Panc1 (cell line): ENCODE results near the gene CEBPB. TPM values are rescaled to one million over a fixed set of nuclear protein-coding genes. Genes with fewer than 3 reads are reported as not detected.

Source experiments
- ATAC-seq: fragments of 200-7000 bp; cut with Tn5 transposase; 2 replicates; pipeline ENCODE4 v1.9.1; 2020; ENCODE audit warnings: mild to moderate bottlenecking, moderate library complexity
- BruUV-seq: library from RNA; stranded (reverse); fragments of 400-500 nt; replicated peaks from 2 replicates; lab custom pipeline; 2021; lab: Mats Ljungman, UMichigan
- CTCF ChIA-PET: fragments of 300-600 bp; sonication (Branson Sonifier 250); formaldehyde crosslinking; loops from one replicate; lab custom pipeline; 2022; ENCODE audit warnings: antibody characterized with exemption; lab: Charles Lee
- POLR2A ChIA-PET: fragments of 300-600 bp; sonication (Branson Sonifier 250); formaldehyde crosslinking; loops from one replicate; lab custom pipeline; 2022; ENCODE audit warnings: antibody characterized with exemption; lab: Charles Lee
- DNase-seq: peaks from one replicate; pipeline ENCODE4 v3.0.0-alpha.2; 2010; ENCODE audit warnings: low read depth, low spot score
- H3K27ac ChIP-seq: 2 replicates; pipeline ENCODE4 v1.5.1; 2011; ENCODE audit warnings: mild to moderate bottlenecking, low read length, inconsistent platforms
- H3K27me3 ChIP-seq: fragments of 200-500 bp; sonication (Bioruptor generic); 2 replicates; pipeline ENCODE4 v1.6.0; 2014; ENCODE audit warnings: low read length, inconsistent platforms; ENCODE audit not compliant: control insufficient read depth, insufficient read depth
- H3K36me3 ChIP-seq: fragments of 200-500 bp; sonication (Bioruptor generic); 2 replicates; pipeline ENCODE4 v1.5.1; 2014; ENCODE audit warnings: inconsistent platforms, mild to moderate bottlenecking, low read length, moderate library complexity; ENCODE audit not compliant: control insufficient read depth, insufficient read depth
- H3K4me1 ChIP-seq: 2 replicates; pipeline ENCODE4 v1.5.1; 2011; ENCODE audit warnings: inconsistent platforms, mild to moderate bottlenecking, low read length, moderate library complexity; ENCODE audit not compliant: control insufficient read depth, insufficient read depth
- H3K4me3 ChIP-seq, 2 experiments: 2 replicates each; pipeline ENCODE4 v1.5.1; 2011 to 2012; ENCODE audit warnings: low read depth in 2 of 2, low read length in 2 of 2, mild to moderate bottlenecking in 2 of 2, inconsistent platforms in 1 of 2, moderate library complexity in 1 of 2
- H3K9me3 ChIP-seq: fragments of 200-500 bp; sonication (Bioruptor generic); 2 replicates; pipeline ENCODE4 v1.5.1; 2014; ENCODE audit warnings: low read depth, mild to moderate bottlenecking, inconsistent platforms, low read length, moderate library complexity; ENCODE audit not compliant: control insufficient read depth, insufficient read depth
- CTCF ChIP-seq: fragments of 450-650 bp; IDR thresholded peaks from 2 replicates; pipeline ENCODE4 v1.5.1; 2017; ENCODE audit warnings: mild to moderate bottlenecking
- POLR2AphosphoS5 ChIP-seq: IDR thresholded peaks from 2 replicates; pipeline ENCODE4 v1.6.1; 2012; ENCODE audit warnings: mild to moderate bottlenecking, low read depth, low read length, moderate library complexity
- REST ChIP-seq, 2 experiments: IDR thresholded peaks; 2 replicates each; pipeline ENCODE4 v1.6.1; 2011 to 2012; ENCODE audit warnings: low read depth in 2 of 2, control low read depth in 1 of 2, low read length in 1 of 2, mild to moderate bottlenecking in 1 of 2, moderate library complexity in 1 of 2; ENCODE audit not compliant: insufficient read depth in 1 of 2
- SIN3A ChIP-seq: IDR thresholded peaks from 2 replicates; pipeline ENCODE4 v1.6.1; 2012; ENCODE audit warnings: low read depth, mild to moderate bottlenecking, low read length, moderate library complexity, borderline replicate concordance; ENCODE audit not compliant: insufficient read depth
- TCF7L2 ChIP-seq: IDR thresholded peaks from 2 replicates; pipeline ENCODE4 v1.6.1; 2011; ENCODE audit warnings: mild to moderate bottlenecking, low read depth, low read length, inconsistent platforms
- in situ Hi-C: cut with HindIII; loops from 2 replicates; pipeline ENCODE4 v1.10.0; 2016; ENCODE audit warnings: low sequenced_read_pairs, low pct_unique_long_range_greater_than_20kb
- intact Hi-C: fragments of 100-400 bp; cut with micrococcal nuclease; formaldehyde crosslinking; loops from one replicate; pipeline ENCODE4 v1.10.0; 2022; ENCODE audit not compliant: unreplicated experiment
- total RNA-seq: library from RNA; stranded (reverse); gene quantifications from one replicate; pipeline ENCODE4 v1.2.1, GENCODE V29; 2021; ENCODE audit not compliant: unreplicated experiment

CEBPB gene
- total RNA-seq, 1 experiment from 2014 or later = 52.1 TPM

- TF ChIP-seq POLR2AphosphoS5 (no peak), SIN3A (no peak), REST (IDR thresholded peaks at IDR 0.05; ENCODE audit: insufficient read depth in 1 of 2, low read depth in 2 of 2, low read length in 1 of 2) (no peak), CTCF (no peak), TCF7L2 (no peak)
- ChIA-PET CTCF (interaction anchor here (0.8 to 2.2 kb wide), 2 partner anchors 50 to 274 kb away, joined by 3 to 9 read pairs; no protein-coding TSS in a partner anchor), POLR2A (no interaction called here)
- in situ Hi-C loops (no loop called here), intact Hi-C loops (loop anchor here (5.0 kb wide), 2 partner anchors 194 to 394 kb away; no protein-coding TSS in a partner anchor)
- Histone ChIP-seq H3K36me3 (peaks cover 2% of the 10 kb centered on the region; the same call in 1 of the 2 replicates), H3K27me3 (no peaks in the 10 kb centered on the region), H3K9me3 (no peaks in the 10 kb centered on the region), H3K4me1 (peaks cover 20% of the 10 kb centered on the region), H3K27ac (no peak overlapping the region; the same call in 1 of the 2 replicates), H3K4me3 (no peak overlapping the region)
- ATAC-seq = no peak
- no TSS peak for BruUV-seq
- DNase-seq = no peak
These were observed 2.3 kb upstream of the CEBPB start for GRCh38 chr20:50188287-50188688.

- Histone ChIP-seq H3K27me3 (no peaks in the 10 kb centered on the region), H3K36me3 (peaks cover 2% of the 10 kb centered on the region; the same call in 1 of the 2 replicates), H3K27ac (no peak overlapping the region), H3K4me3 (no peak overlapping the region), H3K4me1 (peaks cover 28% of the 10 kb centered on the region), H3K9me3 (no peaks in the 10 kb centered on the region)
- CTCF ChIA-PET = interaction anchor here (0.8 to 2.2 kb wide), 2 partner anchors 50 to 273 kb away, joined by 3 to 9 read pairs; no protein-coding TSS in a partner anchor
- BruUV-seq = no TSS peak
- intact Hi-C loops (loop anchor here (5.0 kb wide), 2 partner anchors 193 to 393 kb away; no protein-coding TSS in a partner anchor), in situ Hi-C loops (no loop called here)
- ATAC-seq = no peak
- POLR2A ChIA-PET = interaction anchor here (0.6 kb wide), 1 partner anchor 672 kb away, joined by 3 read pairs; no protein-coding TSS in a partner anchor
- TF ChIP-seq SIN3A = no peak
- no peak for TF ChIP-seq REST (IDR thresholded peaks at IDR 0.05; ENCODE audit: insufficient read depth in 1 of 2, low read depth in 2 of 2, low read length in 1 of 2)
- no peak for TF ChIP-seq CTCF
- TF ChIP-seq POLR2AphosphoS5 = no peak
- no peak for TF ChIP-seq TCF7L2
- no peak for DNase-seq
These were observed 1.6 kb upstream of the CEBPB start for GRCh38 chr20:50188879-50189680.
